Measurements from ENCODE around the gene PPCDC.
A peak's percentile ranks its signal among the peaks of the same experiment; 100 is the strongest.
"Not testable (repeated sequence)": the region's sequence is repeated elsewhere in the genome, so short reads cannot be mapped to it uniquely, and the experiment has no call there.

The PPCDC gene

DNA sequence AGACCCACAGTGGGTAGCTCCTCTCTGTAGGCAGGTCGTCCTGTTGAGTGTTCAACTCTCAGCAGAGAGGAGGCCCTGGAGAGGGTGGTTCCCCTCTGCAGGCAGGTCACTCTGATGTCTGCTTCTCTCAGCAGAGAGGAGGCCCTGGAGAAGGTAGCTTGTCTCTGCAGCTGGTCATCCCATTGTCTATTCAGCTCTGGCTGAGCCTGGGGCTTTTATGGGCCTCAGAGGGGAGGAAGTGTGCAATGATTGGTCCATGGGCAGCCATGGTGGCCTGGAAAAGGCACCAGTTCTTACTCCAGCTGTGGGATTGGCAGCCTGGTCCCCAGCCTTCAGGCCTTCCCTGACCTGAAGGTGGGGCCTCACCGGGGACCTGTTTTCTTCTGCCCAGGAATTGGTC, 52.9 kb downstream of the PPCDC start:
- no peak for DNase-seq
- Histone ChIP-seq H3K9me2 (replicated peaks; ENCODE audit: insufficient read depth, low read length) (no peaks in the 10 kb centered on the region), H3K9me3 (replicated peaks; ENCODE audit: insufficient read depth, low read length) (no peaks in the 10 kb centered on the region), H3K9ac (ENCODE audit: low read length) (no peak overlapping the region), H3K4me1 (ENCODE audit: low read length) (peaks cover 22% of the 10 kb centered on the region), H4K20me1 (ENCODE audit: insufficient read depth, low read length) (no peaks in the 10 kb centered on the region), H3K4me2 (ENCODE audit: low read depth, low read length) (no peak overlapping the region), H3K27ac (ENCODE audit: low read length) (no peak overlapping the region), H3K4me3 (ENCODE audit: low read length) (no peak overlapping the region), H2AFZ (ENCODE audit: low read length) (no peak overlapping the region), H3K79me2 (ENCODE audit: low read length) (no peaks in the 10 kb centered on the region), H3F3A (ENCODE audit: insufficient read depth, low read length) (no peaks in the 10 kb centered on the region), H3K27me3 (replicated peaks; ENCODE audit: insufficient read depth, low read length) (no peaks in the 10 kb centered on the region), H3K36me3 (replicated peaks; ENCODE audit: insufficient read depth, low read length) (no peaks in the 10 kb centered on the region)
- TF ChIP-seq, protein P1, sequence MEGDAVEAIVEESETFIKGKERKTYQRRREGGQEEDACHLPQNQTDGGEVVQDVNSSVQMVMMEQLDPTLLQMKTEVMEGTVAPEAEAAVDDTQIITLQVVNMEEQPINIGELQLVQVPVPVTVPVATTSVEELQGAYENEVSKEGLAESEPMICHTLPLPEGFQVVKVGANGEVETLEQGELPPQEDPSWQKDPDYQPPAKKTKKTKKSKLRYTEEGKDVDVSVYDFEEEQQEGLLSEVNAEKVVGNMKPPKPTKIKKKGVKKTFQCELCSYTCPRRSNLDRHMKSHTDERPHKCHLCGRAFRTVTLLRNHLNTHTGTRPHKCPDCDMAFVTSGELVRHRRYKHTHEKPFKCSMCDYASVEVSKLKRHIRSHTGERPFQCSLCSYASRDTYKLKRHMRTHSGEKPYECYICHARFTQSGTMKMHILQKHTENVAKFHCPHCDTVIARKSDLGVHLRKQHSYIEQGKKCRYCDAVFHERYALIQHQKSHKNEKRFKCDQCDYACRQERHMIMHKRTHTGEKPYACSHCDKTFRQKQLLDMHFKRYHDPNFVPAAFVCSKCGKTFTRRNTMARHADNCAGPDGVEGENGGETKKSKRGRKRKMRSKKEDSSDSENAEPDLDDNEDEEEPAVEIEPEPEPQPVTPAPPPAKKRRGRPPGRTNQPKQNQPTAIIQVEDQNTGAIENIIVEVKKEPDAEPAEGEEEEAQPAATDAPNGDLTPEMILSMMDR (IDR thresholded peaks at IDR 0.05; ENCODE audit: low read length) = no peak
- TF ChIP-seq EZH2phosphoT487 (IDR thresholded peaks at IDR 0.05; ENCODE audit: low read length) = no peak
- TF ChIP-seq EZH2 (optimal IDR thresholded peaks at IDR 0.05; ENCODE audit: low read depth, low read length) = no peak

DNA sequence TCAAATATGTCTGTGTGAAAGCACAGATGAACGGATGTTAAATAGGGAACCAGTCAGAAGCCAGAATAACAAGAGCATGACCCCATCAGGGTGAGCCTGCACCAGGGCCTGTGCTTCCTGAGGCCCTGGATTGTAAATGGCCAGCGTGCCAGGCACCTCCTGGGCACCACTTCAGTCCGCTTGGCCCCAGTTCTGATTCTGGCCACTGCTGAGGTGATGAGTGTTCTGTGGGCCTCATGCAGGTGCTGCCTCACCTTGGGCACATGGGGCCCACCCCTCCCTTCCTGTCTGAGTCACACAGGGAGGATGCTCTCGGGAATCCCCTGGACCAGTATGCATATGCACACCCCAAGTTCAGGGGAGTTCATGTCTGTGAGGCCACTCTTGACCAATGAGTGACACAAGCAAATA, 54.2 kb downstream of the PPCDC start:
- not testable (repeated sequence) for H3K9ac ChIP-seq (ENCODE audit: low read length); H3K79me2 ChIP-seq (ENCODE audit: low read length)

GRCh38 chr15:75081150-75081549, 57.8 kb downstream of the PPCDC start:
- no peaks in the 10 kb centered on the region for H3K9me3 ChIP-seq (replicated peaks; ENCODE audit: insufficient read depth, low read length)
- TF ChIP-seq EZH2phosphoT487 (IDR thresholded peaks at IDR 0.05; ENCODE audit: low read length) (no peak), EZH2 (optimal IDR thresholded peaks at IDR 0.05; ENCODE audit: low read depth, low read length) (no peak)
- TF ChIP-seq, protein P1 (IDR thresholded peaks at IDR 0.05; ENCODE audit: low read length) = no peak
- no peaks in the 10 kb centered on the region for H3K9me2 ChIP-seq (replicated peaks; ENCODE audit: insufficient read depth, low read length)

More for the DNA sequence above, 54.2 kb downstream of the PPCDC start:
- DNase-seq = peak; percentile 59
- not testable (repeated sequence) for H2AFZ ChIP-seq (ENCODE audit: low read length); H3K4me3 ChIP-seq (ENCODE audit: low read length); H4K20me1 ChIP-seq (ENCODE audit: insufficient read depth, low read length); H3K9me2 ChIP-seq (replicated peaks; ENCODE audit: insufficient read depth, low read length); H3K36me3 ChIP-seq (replicated peaks; ENCODE audit: insufficient read depth, low read length); H3F3A ChIP-seq (ENCODE audit: insufficient read depth, low read length); H3K9me3 ChIP-seq (replicated peaks; ENCODE audit: insufficient read depth, low read length); H3K27me3 ChIP-seq (replicated peaks; ENCODE audit: insufficient read depth, low read length)
- Histone ChIP-seq H3K27ac (ENCODE audit: low read length) (peak overlapping the region; percentile 43; the same call in 1 of the 2 replicates), H3K4me1 (ENCODE audit: low read length) (peaks cover 17% of the 10 kb centered on the region), H3K4me2 (ENCODE audit: low read depth, low read length) (0 out of 2 replicates have a peak overlapping the region, but pooled peaks have one; percentile 3)

GRCh38 chr15:75082689-75083088, 59.3 kb downstream of the PPCDC start:
- Histone ChIP-seq H3K9me2 (replicated peaks; ENCODE audit: insufficient read depth, low read length) (no peaks in the 10 kb centered on the region), H2AFZ (ENCODE audit: low read length) (no peak overlapping the region), H3K4me2 (ENCODE audit: low read depth, low read length) (no peak overlapping the region), H3K9me3 (replicated peaks; ENCODE audit: insufficient read depth, low read length) (no peaks in the 10 kb centered on the region), H3K4me3 (ENCODE audit: low read length) (no peak overlapping the region), H3K4me1 (ENCODE audit: low read length) (peaks cover 8% of the 10 kb centered on the region), H3K27me3 (replicated peaks; ENCODE audit: insufficient read depth, low read length) (no peaks in the 10 kb centered on the region), H4K20me1 (ENCODE audit: insufficient read depth, low read length) (no peaks in the 10 kb centered on the region), H3K79me2 (ENCODE audit: low read length) (no peaks in the 10 kb centered on the region), H3F3A (ENCODE audit: insufficient read depth, low read length) (no peaks in the 10 kb centered on the region), H3K27ac (ENCODE audit: low read length) (no peak overlapping the region), H3K36me3 (replicated peaks; ENCODE audit: insufficient read depth, low read length) (no peaks in the 10 kb centered on the region), H3K9ac (ENCODE audit: low read length) (no peak overlapping the region)
- no peak for DNase-seq
- TF ChIP-seq EZH2 (optimal IDR thresholded peaks at IDR 0.05; ENCODE audit: low read depth, low read length) (no peak), EZH2phosphoT487 (IDR thresholded peaks at IDR 0.05; ENCODE audit: low read length) (no peak)
- TF ChIP-seq, protein P1 (IDR thresholded peaks at IDR 0.05; ENCODE audit: low read length) = no peak

More at GRCh38 chr15:75081150-75081549, 57.8 kb downstream of the PPCDC start:
- H3K4me2 ChIP-seq (ENCODE audit: low read depth, low read length) = no peak overlapping the region
- no peaks in the 10 kb centered on the region for H4K20me1 ChIP-seq (ENCODE audit: insufficient read depth, low read length)
- no peak overlapping the region for H3K27ac ChIP-seq (ENCODE audit: low read length)
- DNase-seq = no peak
- no peaks in the 10 kb centered on the region for H3F3A ChIP-seq (ENCODE audit: insufficient read depth, low read length)
- H3K36me3 ChIP-seq (replicated peaks; ENCODE audit: insufficient read depth, low read length) = no peaks in the 10 kb centered on the region
- no peak overlapping the region for H3K9ac ChIP-seq (ENCODE audit: low read length)
- no peaks in the 10 kb centered on the region for H3K79me2 ChIP-seq (ENCODE audit: low read length)
- no peak overlapping the region for H3K4me3 ChIP-seq (ENCODE audit: low read length)
- H3K4me1 ChIP-seq (ENCODE audit: low read length) = peaks cover 17% of the 10 kb centered on the region
- H2AFZ ChIP-seq (ENCODE audit: low read length) = no peak overlapping the region
- no peaks in the 10 kb centered on the region for H3K27me3 ChIP-seq (replicated peaks; ENCODE audit: insufficient read depth, low read length)

GRCh38 chr15:75085708-75086107, 62.3 kb downstream of the PPCDC start:
- not testable (repeated sequence) for H3F3A ChIP-seq (ENCODE audit: insufficient read depth, low read length); H3K4me2 ChIP-seq (ENCODE audit: low read depth, low read length); H3K4me1 ChIP-seq (ENCODE audit: low read length); H3K27ac ChIP-seq (ENCODE audit: low read length); H2AFZ ChIP-seq (ENCODE audit: low read length); H3K79me2 ChIP-seq (ENCODE audit: low read length); H3K27me3 ChIP-seq (replicated peaks; ENCODE audit: insufficient read depth, low read length); DNase-seq; H3K36me3 ChIP-seq (replicated peaks; ENCODE audit: insufficient read depth, low read length); H4K20me1 ChIP-seq (ENCODE audit: insufficient read depth, low read length); H3K9me3 ChIP-seq (replicated peaks; ENCODE audit: insufficient read depth, low read length); H3K9me2 ChIP-seq (replicated peaks; ENCODE audit: insufficient read depth, low read length); H3K9ac ChIP-seq (ENCODE audit: low read length); H3K4me3 ChIP-seq (ENCODE audit: low read length)

Data from MM.1S (cell line).